SU-DHL-6 (cell line): ENCODE results near the gene EML6.

Experiments
- H2AFZ ChIP-seq: fragments of 200-600 bp; sonication (generic); 2 replicates; pipeline ENCODE4 v1.6.1; 2014; ENCODE audit warnings: low read depth, mild to moderate bottlenecking, moderate library complexity, mixed read lengths, antibody characterized with exemption, low read length; ENCODE audit not compliant: severe bottlenecking
- H3F3A ChIP-seq: fragments of 200-600 bp; shearing (Covaris generic); 2 replicates; pipeline ENCODE4 v1.6.0; 2016; ENCODE audit warnings: antibody characterized with exemption, mild to moderate bottlenecking; ENCODE audit not compliant: insufficient read depth
- H3K27ac ChIP-seq: fragments of 200-600 bp; sonication (generic); 2 replicates; pipeline ENCODE4 v1.5.1; 2016; ENCODE audit warnings: low read depth, mild to moderate bottlenecking, low read length, moderate library complexity, mixed read lengths
- H3K27me3 ChIP-seq: fragments of 200-600 bp; sonication (generic), shearing (Covaris generic); 2 replicates; pipeline ENCODE4 v1.6.0; 2014; ENCODE audit warnings: mild to moderate bottlenecking, low read length
- H3K36me3 ChIP-seq: fragments of 200-600 bp; sonication (generic); 2 replicates; pipeline ENCODE4 v1.6.1; 2014; ENCODE audit warnings: mild to moderate bottlenecking, low read length, mixed read lengths
- H3K4me2 ChIP-seq: fragments of 300-600, 200-600 bp; shearing (Covaris generic), sonication (generic); 2 replicates; pipeline ENCODE4 v1.6.0; 2014; ENCODE audit warnings: low read length, low read depth, mild to moderate bottlenecking; ENCODE audit not compliant: poor library complexity, severe bottlenecking
- H3K4me3 ChIP-seq: fragments of 200-600 bp; sonication (generic); 2 replicates; pipeline ENCODE4 v1.5.1; 2014; ENCODE audit warnings: antibody characterized with exemption, low read length, mild to moderate bottlenecking, mixed read lengths; ENCODE audit not compliant: insufficient read depth, poor library complexity, severe bottlenecking
- H3K79me2 ChIP-seq: fragments of 200-600 bp; sonication (generic); 2 replicates; pipeline ENCODE4 v1.6.1; 2014; ENCODE audit warnings: mild to moderate bottlenecking, low read length, moderate library complexity; ENCODE audit not compliant: insufficient read depth
- H3K9ac ChIP-seq: fragments of 200-600 bp; sonication (generic); 2 replicates; pipeline ENCODE4 v1.7.0; 2014; ENCODE audit warnings: mild to moderate bottlenecking, low read length
- H3K9me2 ChIP-seq: fragments of 200-600 bp; sonication (generic); replicated peaks from 2 replicates; pipeline ENCODE4 v1.6.1; 2014; ENCODE audit warnings: low read length; ENCODE audit not compliant: insufficient read depth
- H3K9me3 ChIP-seq: fragments of 200-600 bp; sonication (generic); 2 replicates; pipeline ENCODE4 v1.6.1; 2014; ENCODE audit warnings: low read length, mixed read lengths; ENCODE audit not compliant: insufficient read depth
- H4K20me1 ChIP-seq: fragments of 200-600 bp; sonication (generic); 2 replicates; pipeline ENCODE4 v1.6.1; 2014; ENCODE audit warnings: low read depth, mild to moderate bottlenecking, antibody characterized with exemption, low read length, moderate library complexity, mixed read lengths
- EZH2phosphoT487 ChIP-seq: fragments of 200-600 bp; sonication (generic), shearing (Covaris generic); conservative IDR thresholded peaks from 2 replicates; pipeline ENCODE4 v1.6.1; 2018; ENCODE audit warnings: mild to moderate bottlenecking, antibody characterized with exemption, low read length, moderate library complexity, mixed read lengths
- TF ChIP-seq, protein P1 (sequence below): fragments of 200-600 bp; sonication (generic); IDR thresholded peaks from one replicate; pipeline ENCODE4 v1.5.1; 2017; ENCODE audit warnings: antibody characterized with exemption, mild to moderate bottlenecking, low read length, moderate library complexity; ENCODE audit not compliant: insufficient read depth, poor library complexity, severe bottlenecking

The EML6 gene

DNA sequence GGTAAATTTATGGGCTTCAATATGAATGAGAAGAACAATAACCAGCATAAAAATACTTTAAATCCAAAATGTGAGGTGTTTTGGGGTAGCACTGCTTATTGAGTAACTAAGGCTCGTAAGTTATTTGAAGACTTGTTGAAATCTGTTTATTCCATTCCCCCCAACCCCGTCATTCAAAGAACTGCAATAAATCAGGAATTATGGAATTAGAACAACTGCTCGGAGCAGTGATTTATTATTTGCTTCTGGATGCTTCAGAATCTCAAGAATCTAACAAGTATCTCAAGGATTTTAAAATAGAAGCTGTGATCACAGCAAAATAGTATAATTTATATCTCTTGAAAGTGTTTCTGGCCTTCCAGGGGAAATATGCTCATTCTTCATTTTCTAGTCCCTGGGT lies 86.8 kb downstream of the EML6 start:
- H2AFZ ChIP-seq, result no peak overlapping the region
- H3K4me3 ChIP-seq, result no peak overlapping the region
- H3K4me2 ChIP-seq, result no peak overlapping the region
- no peaks in the 10 kb centered on the region for H3K27me3 ChIP-seq
- H3K36me3 ChIP-seq, result peaks cover 3% of the 10 kb centered on the region; the same call in 1 of the 2 replicates
- H3K9me3 ChIP-seq, result no peaks in the 10 kb centered on the region
- H3K9ac ChIP-seq, result no peak overlapping the region
- no peak overlapping the region for H3K27ac ChIP-seq
- TF ChIP-seq, protein P1, sequence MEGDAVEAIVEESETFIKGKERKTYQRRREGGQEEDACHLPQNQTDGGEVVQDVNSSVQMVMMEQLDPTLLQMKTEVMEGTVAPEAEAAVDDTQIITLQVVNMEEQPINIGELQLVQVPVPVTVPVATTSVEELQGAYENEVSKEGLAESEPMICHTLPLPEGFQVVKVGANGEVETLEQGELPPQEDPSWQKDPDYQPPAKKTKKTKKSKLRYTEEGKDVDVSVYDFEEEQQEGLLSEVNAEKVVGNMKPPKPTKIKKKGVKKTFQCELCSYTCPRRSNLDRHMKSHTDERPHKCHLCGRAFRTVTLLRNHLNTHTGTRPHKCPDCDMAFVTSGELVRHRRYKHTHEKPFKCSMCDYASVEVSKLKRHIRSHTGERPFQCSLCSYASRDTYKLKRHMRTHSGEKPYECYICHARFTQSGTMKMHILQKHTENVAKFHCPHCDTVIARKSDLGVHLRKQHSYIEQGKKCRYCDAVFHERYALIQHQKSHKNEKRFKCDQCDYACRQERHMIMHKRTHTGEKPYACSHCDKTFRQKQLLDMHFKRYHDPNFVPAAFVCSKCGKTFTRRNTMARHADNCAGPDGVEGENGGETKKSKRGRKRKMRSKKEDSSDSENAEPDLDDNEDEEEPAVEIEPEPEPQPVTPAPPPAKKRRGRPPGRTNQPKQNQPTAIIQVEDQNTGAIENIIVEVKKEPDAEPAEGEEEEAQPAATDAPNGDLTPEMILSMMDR, result no peak
- TF ChIP-seq EZH2phosphoT487, result no peak
- no peaks in the 10 kb centered on the region for H3K9me2 ChIP-seq
- H3F3A ChIP-seq, result no peaks in the 10 kb centered on the region
- no peaks in the 10 kb centered on the region for H3K79me2 ChIP-seq
- no peaks in the 10 kb centered on the region for H4K20me1 ChIP-seq

DNA sequence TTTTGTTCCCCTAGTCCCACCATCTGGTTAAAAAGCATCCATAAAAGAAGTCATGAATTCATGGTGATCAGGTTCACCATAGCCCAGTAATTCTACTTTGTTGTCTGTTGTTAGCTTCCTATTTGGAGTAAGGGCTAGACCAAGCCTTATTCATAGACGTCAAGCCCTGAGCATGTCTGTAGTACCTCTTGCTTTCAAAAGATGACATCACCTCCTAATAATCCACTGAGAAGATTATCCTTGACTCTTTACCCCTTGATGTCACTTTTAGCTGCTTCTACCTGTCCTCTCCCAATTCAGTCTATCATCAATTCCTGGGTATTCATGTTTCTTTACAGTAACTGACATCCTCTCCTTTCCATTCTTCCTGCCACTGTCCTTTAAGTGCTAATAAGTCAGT lies 90.1 kb downstream of the EML6 start:
- H3K27ac ChIP-seq, result no peak overlapping the region
- TF ChIP-seq, protein P1, result no peak
- TF ChIP-seq EZH2phosphoT487, result no peak
- no peaks in the 10 kb centered on the region for H3K79me2 ChIP-seq
- no peak overlapping the region for H2AFZ ChIP-seq
- H3K9ac ChIP-seq, result no peak overlapping the region
- H3K4me2 ChIP-seq, result no peak overlapping the region
- H3F3A ChIP-seq, result no peaks in the 10 kb centered on the region
- H3K27me3 ChIP-seq, result no peaks in the 10 kb centered on the region
- H3K4me3 ChIP-seq, result no peak overlapping the region
- H4K20me1 ChIP-seq, result no peaks in the 10 kb centered on the region
- H3K9me2 ChIP-seq, result no peaks in the 10 kb centered on the region
- H3K9me3 ChIP-seq, result no peaks in the 10 kb centered on the region
- H3K36me3 ChIP-seq, result no peaks in the 10 kb centered on the region

DNA sequence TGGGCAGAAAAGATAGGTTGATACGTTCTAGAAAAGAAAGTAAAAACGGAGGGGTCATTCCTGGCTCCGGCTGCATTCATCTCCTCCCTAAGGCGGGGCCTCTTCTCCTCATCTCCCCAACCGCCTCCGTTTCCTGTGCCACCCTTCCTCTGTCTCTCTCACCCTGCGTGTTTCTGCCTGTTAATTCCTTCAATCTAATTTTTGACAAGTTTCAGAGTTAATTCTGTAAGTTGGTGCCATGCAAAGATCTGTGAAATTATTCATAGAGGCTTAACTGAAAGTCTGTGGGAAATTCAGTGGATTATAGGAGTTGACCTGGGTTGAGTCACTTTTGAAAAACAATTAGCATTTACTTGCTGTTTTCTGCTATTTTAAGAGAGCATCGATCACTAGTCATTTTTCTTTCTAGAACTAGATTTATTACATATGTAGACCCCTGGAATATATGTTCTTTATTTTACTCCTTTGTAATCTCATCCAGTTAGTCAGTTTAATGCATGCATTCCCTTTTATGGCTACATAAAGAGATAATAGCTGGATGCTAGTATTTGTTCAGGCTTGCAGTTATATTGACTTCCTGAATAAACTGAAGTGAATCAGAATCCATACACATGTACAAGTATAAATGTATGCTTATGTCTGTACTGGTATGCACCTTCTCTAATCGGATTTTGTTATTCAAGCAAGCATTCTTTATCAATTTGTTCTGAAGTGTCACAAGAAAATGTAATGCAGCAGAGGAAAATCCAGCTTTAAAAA lies 91.1 kb downstream of the EML6 start:
- no peaks in the 10 kb centered on the region for H3K9me3 ChIP-seq
- no peaks in the 10 kb centered on the region for H4K20me1 ChIP-seq
- H3K9ac ChIP-seq, result no peak overlapping the region
- H3F3A ChIP-seq, result no peaks in the 10 kb centered on the region
- H3K4me2 ChIP-seq, result no peak overlapping the region
- no peaks in the 10 kb centered on the region for H3K27me3 ChIP-seq
- H3K4me3 ChIP-seq, result no peak overlapping the region
- H3K9me2 ChIP-seq, result no peaks in the 10 kb centered on the region
- H3K36me3 ChIP-seq, result no peaks in the 10 kb centered on the region
- no peak overlapping the region for H3K27ac ChIP-seq
- TF ChIP-seq, protein P1, result no peak
- TF ChIP-seq EZH2phosphoT487, result no peak
- no peak overlapping the region for H2AFZ ChIP-seq
- H3K79me2 ChIP-seq, result no peaks in the 10 kb centered on the region
